Parathyroid adenoma (tissue), 2 donors: ENCODE data around the gene PROZ.

ENCODE experiments used
- H2AFZ ChIP-seq: fragments of 300-600 bp; sonication (generic); one replicate; pipeline ENCODE4 v1.7.0; 2017; ENCODE audit warnings: antibody characterized with exemption, mild to moderate bottlenecking
- H3K27ac ChIP-seq: fragments of 300-600 bp; sonication (generic); one replicate; pipeline ENCODE4 v1.7.0; 2017
- H3K27me3 ChIP-seq: fragments of 300-600 bp; sonication (generic); one replicate; pipeline ENCODE4 v1.7.0; 2017; ENCODE audit warnings: low read length; ENCODE audit not compliant: control insufficient read depth, insufficient read depth
- H3K36me3 ChIP-seq: fragments of 300-600 bp; sonication (generic); one replicate; pipeline ENCODE4 v1.7.0; 2017; ENCODE audit warnings: low read length; ENCODE audit not compliant: control insufficient read depth, insufficient read depth
- H3K4me1 ChIP-seq: fragments of 300-600 bp; sonication (generic); one replicate; pipeline ENCODE4 v1.7.0; 2017; ENCODE audit warnings: control low read depth
- H3K4me2 ChIP-seq: fragments of 300-600 bp; sonication (generic); one replicate; pipeline ENCODE4 v1.7.0; 2017; ENCODE audit warnings: low read length
- H3K4me3 ChIP-seq: fragments of 300-600 bp; sonication (generic); one replicate; pipeline ENCODE4 v1.7.0; 2017; ENCODE audit warnings: low read depth, low read length
- H3K79me2 ChIP-seq: fragments of 300-600 bp; sonication (generic); one replicate; pipeline ENCODE4 v1.7.0; 2017; ENCODE audit warnings: control low read depth
- H3K9ac ChIP-seq: fragments of 300-600 bp; sonication (generic); one replicate; pipeline ENCODE4 v1.7.0; 2017; ENCODE audit warnings: mild to moderate bottlenecking
- H3K9me3 ChIP-seq: fragments of 300-600 bp; sonication (generic); one replicate; pipeline ENCODE4 v1.7.0; 2017; ENCODE audit warnings: low read length; ENCODE audit not compliant: control insufficient read depth
- CTCF ChIP-seq: fragments of 300-600 bp; sonication (generic); IDR thresholded peaks from one replicate; pipeline ENCODE4 v1.7.0; 2017; ENCODE audit warnings: antibody characterized with exemption, mild to moderate bottlenecking
- donor health status: primary hyperparathyroidism.

PROZ gene

GRCh38 chr13:113196970-113197737 lies 38.7 kb downstream of the PROZ start:
- no peak overlapping the region for H3K9ac ChIP-seq
- H2AFZ ChIP-seq: no peak overlapping the region
- TF ChIP-seq CTCF: no peak
- no peaks in the 10 kb centered on the region for H3K79me2 ChIP-seq
- H3K4me3 ChIP-seq: no peak overlapping the region
- H3K9me3 ChIP-seq: no peaks in the 10 kb centered on the region
- no peak overlapping the region for H3K4me2 ChIP-seq
- no peaks in the 10 kb centered on the region for H3K4me1 ChIP-seq
- no peak overlapping the region for H3K27ac ChIP-seq
- H3K27me3 ChIP-seq: no peaks in the 10 kb centered on the region
- no peaks in the 10 kb centered on the region for H3K36me3 ChIP-seq

- Histone ChIP-seq H3K9ac (no peak overlapping the region), H3K79me2 (peaks cover 20% of the 10 kb centered on the region), H3K27me3 (no peaks in the 10 kb centered on the region), H3K4me3 (no peak overlapping the region), H3K27ac (no peak overlapping the region), H3K9me3 (no peaks in the 10 kb centered on the region), H3K36me3 (no peaks in the 10 kb centered on the region), H3K4me1 (no peaks in the 10 kb centered on the region), H3K4me2 (no peak overlapping the region), H2AFZ (no peak overlapping the region)
- no peak for TF ChIP-seq CTCF
Observed at GRCh38 chr13:113201815-113202214, 43.4 kb downstream of the PROZ start.

- H3K9ac ChIP-seq: no peak overlapping the region
- H3K79me2 ChIP-seq: peaks cover 22% of the 10 kb centered on the region
- no peak overlapping the region for H3K27ac ChIP-seq
- H3K36me3 ChIP-seq: no peaks in the 10 kb centered on the region
- no peaks in the 10 kb centered on the region for H3K9me3 ChIP-seq
- no peak for TF ChIP-seq CTCF
- H3K4me3 ChIP-seq: no peak overlapping the region
- H3K4me1 ChIP-seq: no peaks in the 10 kb centered on the region
- H2AFZ ChIP-seq: no peak overlapping the region
- no peaks in the 10 kb centered on the region for H3K27me3 ChIP-seq
- no peak overlapping the region for H3K4me2 ChIP-seq
Observed at GRCh38 chr13:113202912-113203311, 44.5 kb downstream of the PROZ start.

GRCh38 chr13:113203507-113204377 lies 45.3 kb downstream of the PROZ start:
- no peaks in the 10 kb centered on the region for H3K36me3 ChIP-seq
- H3K4me3 ChIP-seq: no peak overlapping the region
- no peak overlapping the region for H3K27ac ChIP-seq
- no peaks in the 10 kb centered on the region for H3K4me1 ChIP-seq
- H3K79me2 ChIP-seq: peaks cover 22% of the 10 kb centered on the region
- TF ChIP-seq CTCF: no peak
- no peak overlapping the region for H2AFZ ChIP-seq
- no peaks in the 10 kb centered on the region for H3K27me3 ChIP-seq
- no peak overlapping the region for H3K4me2 ChIP-seq
- H3K9ac ChIP-seq: no peak overlapping the region
- H3K9me3 ChIP-seq: no peaks in the 10 kb centered on the region
